D341Med (cell line): Measurements from ENCODE around the gene UPK3BL1.
"Not testable (repeated sequence)": the region's sequence is repeated elsewhere in the genome, so short reads cannot be mapped to it uniquely, and the experiment has no call there.

Experiments used
- DNase-seq: peaks from one replicate; pipeline ENCODE4 v3.0.0; 2012; ENCODE audit warnings: low spot score

Gene UPK3BL1, protein sequence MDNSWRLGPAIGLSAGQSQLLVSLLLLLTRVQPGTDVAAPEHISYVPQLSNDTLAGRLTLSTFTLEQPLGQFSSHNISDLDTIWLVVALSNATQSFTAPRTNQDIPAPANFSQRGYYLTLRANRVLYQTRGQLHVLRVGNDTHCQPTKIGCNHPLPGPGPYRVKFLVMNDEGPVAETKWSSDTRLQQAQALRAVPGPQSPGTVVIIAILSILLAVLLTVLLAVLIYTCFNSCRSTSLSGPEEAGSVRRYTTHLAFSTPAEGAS

GRCh38 chr7:102642691-102643090, at the start of gene UPK3BL1:
TSS of gene UPK3BL1 (minus strand) at chr7:102642791. CDS start at chr7:102642741, 50 bp downstream.
- not testable (repeated sequence) for DNase-seq

GRCh38 chr7:102690602-102691001, 48.0 kb upstream of the UPK3BL1 start:
- DNase-seq = not testable (repeated sequence)

GRCh38 chr7:102689436-102690282, 47.1 kb upstream of the UPK3BL1 start:
- DNase-seq = not testable (repeated sequence)

- not testable (repeated sequence) for DNase-seq
Observed at GRCh38 chr7:102688299-102689036, 45.9 kb upstream of the UPK3BL1 start.

DNA sequence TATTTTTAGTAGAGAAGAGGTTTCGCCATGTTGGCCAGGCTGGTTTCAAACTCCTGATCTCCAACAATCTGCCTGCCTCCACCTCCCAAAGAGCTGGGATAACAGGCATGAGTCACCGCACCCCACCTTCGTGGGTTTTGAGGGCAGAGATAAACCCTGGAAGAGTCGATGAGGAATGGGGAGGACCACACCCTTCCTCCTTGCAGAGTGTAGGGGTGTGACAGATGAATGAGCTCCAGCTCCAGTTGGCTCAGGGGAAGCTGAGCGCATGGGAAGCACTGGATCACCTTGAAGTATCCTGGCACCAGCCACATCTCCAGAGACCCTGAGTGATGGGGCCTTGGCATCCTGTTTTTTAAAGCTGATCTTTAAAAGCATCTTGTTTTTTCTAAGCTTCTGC, 40.0 kb upstream of the UPK3BL1 start:
- not testable (repeated sequence) for DNase-seq

GRCh38 chr7:102680780-102681179, 38.2 kb upstream of the UPK3BL1 start:
- DNase-seq = not testable (repeated sequence)

GRCh38 chr7:102675545-102675944, 33.0 kb upstream of the UPK3BL1 start:
- DNase-seq = not testable (repeated sequence)

DNA sequence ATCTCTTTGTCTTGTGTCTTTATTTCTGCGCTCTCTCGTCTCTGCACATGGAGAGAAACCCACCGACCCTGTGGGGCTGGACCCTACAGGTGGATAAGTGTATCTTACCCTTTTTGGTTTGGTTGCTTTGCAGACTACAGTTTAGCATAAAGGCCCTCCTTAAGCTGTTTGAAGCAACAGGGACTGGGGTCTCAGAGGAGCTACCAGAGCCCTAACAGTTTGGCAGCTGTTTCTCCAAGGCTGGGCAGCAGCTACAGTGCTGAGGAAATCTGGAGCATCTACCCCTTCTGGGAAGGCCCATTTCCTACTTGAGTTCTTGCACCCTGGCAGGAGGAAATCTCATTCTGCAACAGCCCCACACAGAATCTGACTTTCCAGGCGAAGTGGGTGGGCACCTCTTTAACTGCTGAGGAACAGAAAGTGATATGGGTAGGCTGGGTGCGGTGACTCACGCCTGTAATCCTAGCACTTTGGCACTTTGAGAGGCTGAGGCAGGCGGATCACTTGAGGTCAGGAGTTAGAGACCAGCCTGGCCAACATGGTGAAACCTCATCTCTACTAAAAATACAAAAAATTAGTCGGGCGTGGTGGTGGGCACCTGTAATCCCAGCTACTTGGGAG, 31.0 kb upstream of the UPK3BL1 start:
- not testable (repeated sequence) for DNase-seq

DNA sequence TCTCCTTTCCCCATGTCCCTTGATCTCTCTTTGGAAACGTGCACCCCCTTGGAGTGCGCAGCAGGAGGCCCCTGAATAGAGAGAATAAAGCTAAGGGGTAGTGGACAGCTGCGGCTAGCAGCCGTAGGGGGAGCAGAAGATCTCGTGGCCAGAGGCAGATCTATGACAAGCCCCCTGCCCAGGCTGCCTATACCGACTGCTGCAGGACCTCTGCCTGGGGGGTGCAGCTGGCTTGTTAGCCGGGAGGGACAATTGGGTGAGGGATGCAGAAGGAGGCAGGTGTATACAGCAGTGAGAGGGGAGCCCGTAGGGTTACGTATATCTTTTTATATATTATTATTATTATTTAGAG, 29.3 kb upstream of the UPK3BL1 start:
- not testable (repeated sequence) for DNase-seq

DNA sequence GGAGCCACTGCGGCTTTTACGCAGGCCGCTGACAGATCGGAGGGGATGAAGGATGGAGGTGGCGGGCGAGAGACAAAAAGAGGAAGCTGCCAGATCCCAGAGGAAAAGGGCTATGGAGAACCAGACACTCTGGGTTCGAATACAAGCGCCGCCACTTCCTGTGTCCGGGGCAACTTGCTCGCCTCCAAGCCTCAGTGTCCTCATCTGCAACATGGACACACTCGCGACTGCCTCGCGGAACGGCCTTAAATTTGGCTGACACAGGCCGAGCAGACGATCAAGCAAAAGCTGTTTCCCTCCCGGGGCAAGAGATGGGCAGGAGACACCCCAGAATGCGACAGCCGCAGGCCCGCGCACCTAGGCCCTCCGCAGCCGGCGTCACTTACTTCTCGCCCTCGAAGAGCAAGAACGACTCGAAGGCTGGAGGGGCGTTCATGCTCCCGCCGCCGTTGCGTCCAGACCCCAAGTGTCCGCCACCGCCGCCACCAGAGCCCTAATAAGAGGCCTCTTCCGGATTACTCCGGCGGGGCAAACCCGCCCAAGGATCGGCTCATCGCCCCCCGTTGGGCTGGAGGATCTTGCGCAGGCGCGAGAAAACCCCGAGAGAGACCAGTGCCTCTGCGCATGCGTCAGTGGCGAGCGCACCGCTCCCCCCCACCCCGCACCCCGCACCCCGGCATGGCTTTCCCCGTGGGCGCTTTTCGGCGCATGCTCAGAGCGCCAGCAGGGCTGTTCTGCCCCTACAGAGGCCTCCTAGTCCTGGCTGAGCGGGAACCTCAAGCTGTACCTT, 28.8 kb upstream of the UPK3BL1 start, which contains the start of gene POLR2J2:
POLR2J2 (minus strand) TSS at position 498 of the 790 bp plus-strand sequence; CDS start at position 436, 62 bp downstream.
- DNase-seq = peak; percentile 86

- DNase-seq = not testable (repeated sequence)
Observed at GRCh38 chr7:102667523-102667922, 24.9 kb upstream of the UPK3BL1 start.

DNA sequence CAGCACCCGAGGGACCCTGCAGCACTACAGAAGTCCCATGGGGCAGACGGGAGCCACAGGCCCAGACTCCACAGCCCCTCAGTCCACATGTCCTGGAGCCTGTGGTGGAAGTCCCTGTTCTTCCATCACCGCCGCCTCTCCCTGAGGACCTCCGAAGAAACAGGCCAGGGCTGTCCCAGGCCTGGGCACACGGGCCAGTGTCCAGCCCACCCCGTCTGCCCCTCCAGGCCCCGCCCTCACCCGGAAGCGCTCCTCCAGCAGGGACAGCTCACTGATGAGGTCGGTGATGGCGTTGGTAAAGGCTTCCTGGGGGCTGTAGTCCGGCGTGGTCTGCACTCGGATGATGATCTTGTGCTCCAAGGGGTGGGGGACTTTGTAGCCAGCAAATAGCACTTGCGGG, 24.3 kb upstream of the UPK3BL1 start:
- not testable (repeated sequence) for DNase-seq

- DNase-seq = not testable (repeated sequence)
Observed at GRCh38 chr7:102664765-102665164, 22.2 kb upstream of the UPK3BL1 start.

GRCh38 chr7:102649924-102650323, 7.3 kb upstream of the UPK3BL1 start, which contains the start of gene SPDYE2B:
TSS of gene SPDYE2B (plus strand) at chr7:102650319. CDS start at chr7:102652349, 2,030 bp downstream.
- DNase-seq = not testable (repeated sequence)

GRCh38 chr7:102647813-102648212, 5.2 kb upstream of the UPK3BL1 start:
- DNase-seq = not testable (repeated sequence)

- not testable (repeated sequence) for DNase-seq
Observed at GRCh38 chr7:102643404-102643803, 813 bp upstream of the UPK3BL1 start.

DNA sequence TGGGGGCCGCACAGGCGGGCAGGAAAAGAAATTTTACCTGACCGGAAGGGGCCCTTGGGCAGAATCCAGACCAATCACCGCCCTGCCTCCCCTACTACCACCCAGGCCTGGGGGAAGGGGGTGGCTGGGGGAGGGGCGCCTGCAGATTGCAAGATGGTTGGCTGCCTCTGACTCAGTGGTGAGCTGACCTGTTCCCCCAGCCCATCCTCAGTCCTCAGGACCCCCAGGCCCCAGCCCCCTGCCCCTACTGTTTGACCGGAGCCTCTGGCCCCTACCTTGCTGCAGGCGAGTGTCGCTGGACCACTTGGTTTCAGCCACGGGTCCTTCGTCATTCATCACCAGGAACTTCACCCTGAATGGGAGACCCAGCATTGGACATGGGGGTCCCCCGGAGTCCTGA, 3.7 kb downstream of the UPK3BL1 start:
- DNase-seq = not testable (repeated sequence)

GRCh38 chr7:102636956-102637355, 5.6 kb downstream of the UPK3BL1 start:
- not testable (repeated sequence) for DNase-seq

DNA sequence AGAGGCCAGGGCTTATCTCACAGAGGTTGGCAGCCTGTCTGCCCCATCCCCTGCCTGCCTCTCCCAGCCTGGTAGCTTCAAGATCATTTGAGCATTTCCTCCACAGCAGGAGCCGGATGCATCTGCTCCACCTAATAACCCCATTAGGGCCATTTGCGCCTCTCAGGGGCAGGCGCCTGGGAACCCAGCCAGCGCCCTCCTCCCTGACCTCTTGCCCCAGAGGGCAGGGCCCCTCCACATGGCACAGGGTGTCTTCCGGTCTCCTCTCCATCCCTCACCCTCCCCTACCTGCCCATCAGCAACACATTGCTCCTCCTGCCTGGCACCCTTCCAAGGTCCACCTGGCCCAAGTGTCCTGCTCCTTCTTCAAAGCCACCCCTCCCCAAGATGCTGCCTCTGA, 7.2 kb downstream of the UPK3BL1 start:
- not testable (repeated sequence) for DNase-seq

- not testable (repeated sequence) for DNase-seq
Observed at GRCh38 chr7:102634299-102634698, 8.3 kb downstream of the UPK3BL1 start.

DNA sequence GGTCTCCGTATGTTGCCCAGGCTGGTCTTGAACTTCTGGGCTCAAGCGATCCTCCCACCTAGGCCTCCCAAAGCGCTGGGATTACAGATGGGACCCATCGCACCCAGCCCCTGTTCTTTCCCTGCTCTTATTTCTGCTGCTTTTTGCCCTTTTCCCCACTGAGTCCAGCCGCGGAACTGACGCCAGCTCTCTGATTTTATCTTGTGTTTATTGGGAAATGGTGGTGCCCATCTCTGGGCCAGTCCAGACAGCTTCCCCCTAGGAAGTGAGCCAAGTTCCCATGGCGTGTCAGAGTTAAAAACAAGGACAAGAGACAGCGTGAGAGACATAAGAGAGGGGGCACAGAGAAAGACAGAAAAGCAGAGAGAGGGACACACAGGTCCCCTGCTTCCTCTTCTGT, 12.0 kb downstream of the UPK3BL1 start:
- not testable (repeated sequence) for DNase-seq
